OCI-LY1 (cell line): ENCODE measurements around the gene KCNK4.
A peak's percentile ranks its signal among the peaks of the same experiment; 100 is the strongest.

Experiments
- H2AFZ ChIP-seq: fragments of 200-600 bp; sonication (generic), shearing (Covaris generic); 2 replicates; pipeline ENCODE4 v1.6.0; 2014; ENCODE audit warnings: antibody characterized with exemption, mild to moderate bottlenecking, low read length
- H3F3A ChIP-seq: fragments of 200-600 bp; sonication (generic), shearing (Covaris generic); 2 replicates; pipeline ENCODE4 v1.6.0; 2014; ENCODE audit warnings: mild to moderate bottlenecking, antibody characterized with exemption, low read length, moderate library complexity; ENCODE audit not compliant: insufficient read depth
- H3K27ac ChIP-seq: fragments of 200-600 bp; sonication (generic); 2 replicates; pipeline ENCODE4 v1.5.1; 2014; ENCODE audit warnings: low read length, mixed run types, mild to moderate bottlenecking, low read depth; ENCODE audit not compliant: poor library complexity, severe bottlenecking
- H3K27me3 ChIP-seq: fragments of 200-600 bp; sonication (generic); 2 replicates; pipeline ENCODE4 v1.6.0; 2014; ENCODE audit warnings: antibody characterized with exemption, mild to moderate bottlenecking, low read length, moderate library complexity; ENCODE audit not compliant: insufficient read depth
- H3K36me3 ChIP-seq: fragments of 200-600 bp; sonication (generic); 2 replicates; pipeline ENCODE4 v1.6.1; 2014; ENCODE audit warnings: mild to moderate bottlenecking, antibody characterized with exemption, low read length, moderate library complexity, mixed read lengths; ENCODE audit not compliant: insufficient read depth
- H3K4me1 ChIP-seq: fragments of 200-600 bp; sonication (generic); 2 replicates; pipeline ENCODE4 v1.5.1; 2014; ENCODE audit warnings: mild to moderate bottlenecking, low read length, moderate library complexity; ENCODE audit not compliant: insufficient read depth, severe bottlenecking
- H3K4me2 ChIP-seq: fragments of 200-600 bp; sonication (generic), shearing (Covaris generic); 2 replicates; pipeline ENCODE4 v1.6.1; 2014; ENCODE audit warnings: low read length
- H3K4me3 ChIP-seq: fragments of 200-600 bp; sonication (generic); 2 replicates; pipeline ENCODE4 v1.5.1; 2014; ENCODE audit warnings: low read length, low read depth, mild to moderate bottlenecking, mixed read lengths; ENCODE audit not compliant: poor library complexity, severe bottlenecking
- H3K79me2 ChIP-seq: fragments of 200-600 bp; shearing (Covaris generic); 2 replicates; pipeline ENCODE4 v1.6.1; 2016; ENCODE audit warnings: mixed run types, low read length, mixed read lengths; ENCODE audit not compliant: insufficient read depth
- H3K9ac ChIP-seq: fragments of 200-600 bp; sonication (generic), shearing (Covaris generic); 2 replicates; pipeline ENCODE4 v1.6.1; 2014; ENCODE audit warnings: mild to moderate bottlenecking, low read length, mixed read lengths
- H3K9me2 ChIP-seq: fragments of 200-600 bp; sonication (generic), shearing (Covaris generic); 2 replicates; pipeline ENCODE4 v1.6.1; 2014; ENCODE audit warnings: low read depth, mild to moderate bottlenecking, low read length, mixed read lengths
- H3K9me3 ChIP-seq: fragments of 200-600 bp; shearing (Covaris generic); 2 replicates; pipeline ENCODE4 v1.6.1; 2014; ENCODE audit warnings: low read length, mixed read lengths
- H4K20me1 ChIP-seq: fragments of 200-600 bp; sonication (generic), shearing (Covaris generic); 2 replicates; pipeline ENCODE4 v1.6.0; 2016; ENCODE audit warnings: mild to moderate bottlenecking, low read length; ENCODE audit not compliant: insufficient read depth
- CTCF ChIP-seq: fragments of 200-600 bp; sonication (generic), shearing (Covaris generic); IDR thresholded peaks from 2 replicates; pipeline ENCODE4 v1.5.1; 2017; ENCODE audit warnings: mild to moderate bottlenecking, antibody characterized with exemption, low read length, moderate library complexity, mixed read lengths
- EZH2 ChIP-seq: fragments of 200-600 bp; sonication (generic), shearing (Covaris generic); IDR thresholded peaks from 2 replicates; pipeline ENCODE4 v1.8.0; 2017; ENCODE audit warnings: borderline replicate concordance, mixed run types, mild to moderate bottlenecking, antibody characterized with exemption, low read length, moderate library complexity, mixed read lengths

Gene KCNK4

DNA sequence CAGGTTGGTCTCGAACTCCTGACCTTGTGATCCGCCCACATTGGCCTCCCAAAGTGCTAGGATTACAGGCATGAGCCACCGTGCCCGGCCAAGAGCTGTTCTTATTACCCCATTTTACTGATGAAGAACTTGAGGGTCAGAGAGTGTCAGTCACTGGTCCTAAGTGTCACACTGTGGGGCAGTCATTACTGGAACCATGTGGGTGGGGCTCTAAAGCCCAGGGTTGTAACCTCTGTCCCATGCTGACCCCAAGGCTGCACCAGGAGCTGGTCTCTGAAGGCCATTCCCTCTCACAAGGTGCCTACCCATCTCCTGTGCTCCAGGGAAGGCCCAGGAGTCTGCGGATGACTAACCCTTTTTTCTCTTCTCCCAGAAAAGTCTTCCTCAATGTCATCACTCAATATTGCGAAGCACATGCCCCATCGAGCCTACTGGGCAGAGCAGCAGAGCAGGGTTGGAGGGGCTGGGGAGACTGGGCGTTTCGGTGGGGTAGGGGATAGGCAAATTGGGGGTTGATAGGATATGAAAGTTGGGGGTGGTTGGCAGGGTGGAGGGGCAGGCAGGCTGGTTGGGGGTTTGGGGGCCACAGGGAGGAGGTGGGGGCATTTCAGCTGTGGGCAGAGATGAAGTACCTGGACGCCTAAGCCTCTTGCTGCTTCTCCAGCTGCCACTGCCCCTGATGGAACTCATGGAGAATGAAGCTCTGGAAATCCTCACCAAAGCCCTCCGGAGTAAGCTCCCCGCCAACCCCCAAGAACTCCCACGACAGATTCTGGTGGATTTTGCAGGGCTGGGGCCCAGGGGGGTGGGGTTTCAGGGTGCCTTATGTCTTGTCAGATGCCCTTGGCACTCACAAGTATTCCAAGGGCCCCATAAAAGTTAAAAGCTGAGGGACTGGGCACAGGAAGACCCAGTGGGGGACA lies 12.3 kb downstream of the KCNK4 start:
- H3F3A ChIP-seq, result no peaks in the 10 kb centered on the region
- H3K4me2 ChIP-seq, result peak overlapping the region; percentile 82
- no peaks in the 10 kb centered on the region for H3K9me2 ChIP-seq
- peaks cover 27% of the 10 kb centered on the region for H3K4me1 ChIP-seq
- no peaks in the 10 kb centered on the region for H4K20me1 ChIP-seq
- no peak for TF ChIP-seq EZH2
- no peak for TF ChIP-seq CTCF
- no peak overlapping the region for H2AFZ ChIP-seq
- peak overlapping the region; percentile 77 for H3K4me3 ChIP-seq
- peaks cover 9% of the 10 kb centered on the region; the same call in 1 of the 2 replicates for H3K36me3 ChIP-seq
- no peak overlapping the region; the same call in 1 of the 2 replicates for H3K9ac ChIP-seq
- H3K79me2 ChIP-seq, result peaks cover 10% of the 10 kb centered on the region
- H3K9me3 ChIP-seq, result no peaks in the 10 kb centered on the region
- H3K27ac ChIP-seq, result no peak overlapping the region
- H3K27me3 ChIP-seq, result no peaks in the 10 kb centered on the region; the same call in 1 of the 2 replicates

GRCh38 chr11:64304032-64304315 lies 12.9 kb downstream of the KCNK4 start:
- Histone ChIP-seq H3K27ac (no peak overlapping the region), H3K9me3 (no peaks in the 10 kb centered on the region), H3K9ac (peak overlapping the region; percentile 95; the same call in 1 of the 2 replicates), H3K4me2 (peak overlapping the region; percentile 82), H3K79me2 (peaks cover 10% of the 10 kb centered on the region), H3F3A (no peaks in the 10 kb centered on the region), H2AFZ (no peak overlapping the region), H3K9me2 (no peaks in the 10 kb centered on the region), H3K27me3 (no peaks in the 10 kb centered on the region; the same call in 1 of the 2 replicates), H3K36me3 (peaks cover 9% of the 10 kb centered on the region; the same call in 1 of the 2 replicates), H3K4me3 (peak overlapping the region; percentile 77), H4K20me1 (no peaks in the 10 kb centered on the region), H3K4me1 (peaks cover 27% of the 10 kb centered on the region)
- TF ChIP-seq CTCF, result no peak
- TF ChIP-seq EZH2, result no peak

GRCh38 chr11:64304316-64305072 lies 13.4 kb downstream of the KCNK4 start:
- H3K27ac ChIP-seq, result peak overlapping the region; percentile 95
- no peaks in the 10 kb centered on the region; the same call in 1 of the 2 replicates for H3K27me3 ChIP-seq
- peak overlapping the region; percentile 82 for H3K4me2 ChIP-seq
- H2AFZ ChIP-seq, result no peak overlapping the region
- no peaks in the 10 kb centered on the region for H3F3A ChIP-seq
- no peaks in the 10 kb centered on the region for H3K9me2 ChIP-seq
- H4K20me1 ChIP-seq, result no peaks in the 10 kb centered on the region
- H3K9me3 ChIP-seq, result no peaks in the 10 kb centered on the region
- TF ChIP-seq CTCF (peak; percentile 98), EZH2 (no peak)
- H3K4me3 ChIP-seq, result peak overlapping the region; percentile 77
- H3K4me1 ChIP-seq, result peaks cover 27% of the 10 kb centered on the region
- H3K9ac ChIP-seq, result peak overlapping the region; percentile 95
- peaks cover 9% of the 10 kb centered on the region; the same call in 1 of the 2 replicates for H3K36me3 ChIP-seq
- peaks cover 10% of the 10 kb centered on the region for H3K79me2 ChIP-seq
